HG02973 (cell line): Measurements from ENCODE around the gene SYK.

Experiments
- ATAC-seq: cut with Tn5 transposase; IDR thresholded peaks from one replicate; pipeline ENCODE4 v1.9.1; 2021; ENCODE audit warnings: moderate library complexity; ENCODE audit not compliant: unreplicated experiment

SYK gene

GRCh38 chr9:90933468-90933867, 131.8 kb downstream of the SYK start:
- ATAC-seq = no peak

- ATAC-seq = no peak
Measured at GRCh38 chr9:90939351-90939750, 137.7 kb downstream of the SYK start.

GRCh38 chr9:90940280-90940679, 138.7 kb downstream of the SYK start:
- ATAC-seq = no peak

GRCh38 chr9:90941661-90942060, 140.0 kb downstream of the SYK start:
- ATAC-seq = no peak

- ATAC-seq = no peak
Measured at GRCh38 chr9:90942555-90942954, 140.9 kb downstream of the SYK start.

GRCh38 chr9:90943341-90943740, 141.7 kb downstream of the SYK start:
- no peak for ATAC-seq

GRCh38 chr9:90945336-90945735, 143.7 kb downstream of the SYK start:
- no peak for ATAC-seq

- ATAC-seq = no peak
Measured at GRCh38 chr9:90946982-90947381, 145.4 kb downstream of the SYK start.
